ENCODE data around the gene GALK2.

GALK2 gene

GRCh38 chr15:49278751-49279150, 108.7 kb downstream of the GALK2 start:
- DNase-seq (ENCODE audit: low spot score) (no peak), FAIRE-seq (no peak)

GRCh38 chr15:49279521-49280456, 109.7 kb downstream of the GALK2 start:
- FAIRE-seq (no peak), DNase-seq (ENCODE audit: low spot score) (no peak)

GRCh38 chr15:49282366-49282765, 112.3 kb downstream of the GALK2 start:
- FAIRE-seq (no peak), DNase-seq (ENCODE audit: low spot score) (no peak)

- FAIRE-seq, result no peak
- DNase-seq (ENCODE audit: low spot score), result no peak
Observed at GRCh38 chr15:49286649-49287404, 116.8 kb downstream of the GALK2 start.

GRCh38 chr15:49287481-49287880, 117.4 kb downstream of the GALK2 start:
- DNase-seq (ENCODE audit: low spot score) (no peak), FAIRE-seq (no peak)

GRCh38 chr15:49288391-49288790, 118.3 kb downstream of the GALK2 start:
- DNase-seq (ENCODE audit: low spot score) (no peak), FAIRE-seq (no peak)

GRCh38 chr15:49290191-49290590, 120.1 kb downstream of the GALK2 start:
- DNase-seq (ENCODE audit: low spot score), result no peak
- no peak for FAIRE-seq

- FAIRE-seq (no peak), DNase-seq (ENCODE audit: low spot score) (no peak)
Observed at GRCh38 chr15:49293941-49294340, 123.9 kb downstream of the GALK2 start.

GRCh38 chr15:49296258-49296657, 126.2 kb downstream of the GALK2 start:
- DNase-seq (ENCODE audit: low spot score) (no peak), FAIRE-seq (no peak)

GRCh38 chr15:49297584-49297983, 127.5 kb downstream of the GALK2 start:
- FAIRE-seq, result no peak

GRCh38 chr15:49300856-49301255, 130.8 kb downstream of the GALK2 start:
- FAIRE-seq (no peak), DNase-seq (ENCODE audit: low spot score) (no peak)

More at GRCh38 chr15:49297584-49297983, 127.5 kb downstream of the GALK2 start:
- no peak for DNase-seq (ENCODE audit: low spot score)

- no peak for FAIRE-seq
Observed at GRCh38 chr15:49301562-49301961, 131.5 kb downstream of the GALK2 start.

GRCh38 chr15:49303003-49303402, 133.0 kb downstream of the GALK2 start:
- no peak for FAIRE-seq

More at GRCh38 chr15:49301562-49301961, 131.5 kb downstream of the GALK2 start:
- DNase-seq (ENCODE audit: low spot score), result no peak

GRCh38 chr15:49306551-49306950, 136.5 kb downstream of the GALK2 start:
- no peak for DNase-seq (ENCODE audit: low spot score)
- no peak for FAIRE-seq

More at GRCh38 chr15:49303003-49303402, 133.0 kb downstream of the GALK2 start:
- DNase-seq (ENCODE audit: low spot score), result no peak

GRCh38 chr15:49308686-49309085, 138.6 kb downstream of the GALK2 start:
- DNase-seq (ENCODE audit: low spot score) (no peak), FAIRE-seq (no peak)

GRCh38 chr15:49309889-49310288, 139.8 kb downstream of the GALK2 start:
- DNase-seq (ENCODE audit: low spot score) (no peak), FAIRE-seq (no peak)

- FAIRE-seq (no peak), DNase-seq (ENCODE audit: low spot score) (peak; percentile 31)
Observed at GRCh38 chr15:49313650-49314049, 143.6 kb downstream of the GALK2 start.

GRCh38 chr15:49314716-49315115, 144.7 kb downstream of the GALK2 start:
- no peak for FAIRE-seq
- no peak for DNase-seq (ENCODE audit: low spot score)

- DNase-seq (ENCODE audit: low spot score), result no peak
- FAIRE-seq, result no peak
Observed at GRCh38 chr15:49315391-49315823, 145.4 kb downstream of the GALK2 start.

GRCh38 chr15:49320351-49320750, 150.3 kb downstream of the GALK2 start:
- FAIRE-seq (no peak), DNase-seq (ENCODE audit: low spot score) (no peak)

GRCh38 chr15:49323207-49323606, 153.2 kb downstream of the GALK2 start:
- FAIRE-seq, result no peak
- no peak for DNase-seq (ENCODE audit: low spot score)

GRCh38 chr15:49327927-49328326, 157.9 kb downstream of the GALK2 start:
- DNase-seq (ENCODE audit: low spot score) (no peak), FAIRE-seq (no peak)
